Psoas muscle (tissue), 8 donors: Measurements from ENCODE around the gene CCZ1. TPM values are rescaled to one million over a fixed set of nuclear protein-coding genes. Genes with fewer than 3 reads are reported as not detected.
"Not testable (repeated sequence)": the region's sequence is repeated elsewhere in the genome, so short reads cannot be mapped to it uniquely, and the experiment has no call there.

Experiments used
- ATAC-seq, 4 donors: fragments of 200-7000 bp; cut with Tn5 transposase; one replicate each; pipeline ENCODE4 v1.9.1; 2020; ENCODE audit warnings: moderate library complexity in 3 of 4, mild to moderate bottlenecking in 2 of 4
- DNase-seq, 2 donors: peaks; one replicate each; pipeline ENCODE4 v3.0.0-alpha.2; 2020
- H3K27ac ChIP-seq: fragments of 200-600 bp; one replicate; pipeline ENCODE4 v1.8.0; 2022
- H3K27me3 ChIP-seq, 3 donors: fragments of 200-600 bp in 1 of 3; one replicate each; pipeline versions ENCODE4 v1.6.1 to v1.8.0; 2013 to 2022; ENCODE audit warnings: low read length in 2 of 3, mild to moderate bottlenecking in 2 of 3, moderate library complexity in 1 of 3; ENCODE audit not compliant: insufficient read depth in 3 of 3
- H3K36me3 ChIP-seq, 2 donors: fragments of 200-600 bp in 1 of 2; one replicate each; pipeline versions ENCODE4 v1.6.1 to v1.8.0; 2013 to 2022; ENCODE audit warnings: low read depth in 1 of 2, mild to moderate bottlenecking in 1 of 2, moderate library complexity in 1 of 2; ENCODE audit not compliant: insufficient read depth in 1 of 2
- H3K4me1 ChIP-seq: fragments of 200-600 bp; one replicate; pipeline ENCODE4 v1.8.0; 2022
- H3K4me3 ChIP-seq: fragments of 200-600 bp; one replicate; pipeline ENCODE4 v1.8.0; 2022; ENCODE audit warnings: mild to moderate bottlenecking
- H3K9me3 ChIP-seq: fragments of 200-600 bp; one replicate; pipeline ENCODE4 v1.8.0; 2022
- WGBS, 3 donors: extraction: QIAGEN DNeasy Blood & Tissue Kit; methylation state at CpG; one replicate each; pipeline versions ENCODE4 v1.1.6 to v1.1.7; 2013; 5-methylcytosine and 5-hydroxymethylcytosine counted together
- intact Hi-C, 2 donors: fragments of 100-400 bp; cut with DNase I; formaldehyde crosslinking; loops; one replicate each; pipeline versions ENCODE4 v1.11.0 to v1.14.2; 2022
- polyA plus RNA-seq, 3 donors: library from polyadenylated mRNA; stranded (reverse); fragments of 200-250 nt; gene quantifications; one replicate each; pipeline ENCODE4 v1.2.3, GENCODE V29; 2013
- total RNA-seq, 4 donors: library from RNA; stranded (reverse); fragmentation: NEBNext Ultra II Directional in 2 of 4; extraction: Animal tissue kit (Norgen Biotek cat#: 25700) in 2 of 4; gene quantifications; one replicate each; pipeline versions ENCODE4 v1.2.1 to v1.2.4, GENCODE V29; 2021 to 2023
- TF ChIP-seq, protein P1 (sequence below): fragments of 200-600 bp; IDR thresholded peaks from one replicate; pipeline ENCODE4 v1.8.0; 2022; ENCODE audit warnings: antibody characterized with exemption
- donor health status: healthy with polysubstance abuse.
- donor health status: DM: no; HTN: no; CAD: no; lungs with moderate emphysema.
- donor health status: Bipolar disorder and iron deficiency.
- donor health status: healthy.
- donor health status: DM: yes; HTN: yes; CAD: no.
- donor health status: DM: no; HTN: no; CAD: no.
- donor health status: DM: no; HTN: no; CAD: no.
- donor health status: DM: yes; HTN: yes; CAD: no.

Gene CCZ1
- total and polyA plus RNA-seq, 7 donors, result 36.0 to 94.2 (median 48.3) TPM

- TF ChIP-seq, protein P1, sequence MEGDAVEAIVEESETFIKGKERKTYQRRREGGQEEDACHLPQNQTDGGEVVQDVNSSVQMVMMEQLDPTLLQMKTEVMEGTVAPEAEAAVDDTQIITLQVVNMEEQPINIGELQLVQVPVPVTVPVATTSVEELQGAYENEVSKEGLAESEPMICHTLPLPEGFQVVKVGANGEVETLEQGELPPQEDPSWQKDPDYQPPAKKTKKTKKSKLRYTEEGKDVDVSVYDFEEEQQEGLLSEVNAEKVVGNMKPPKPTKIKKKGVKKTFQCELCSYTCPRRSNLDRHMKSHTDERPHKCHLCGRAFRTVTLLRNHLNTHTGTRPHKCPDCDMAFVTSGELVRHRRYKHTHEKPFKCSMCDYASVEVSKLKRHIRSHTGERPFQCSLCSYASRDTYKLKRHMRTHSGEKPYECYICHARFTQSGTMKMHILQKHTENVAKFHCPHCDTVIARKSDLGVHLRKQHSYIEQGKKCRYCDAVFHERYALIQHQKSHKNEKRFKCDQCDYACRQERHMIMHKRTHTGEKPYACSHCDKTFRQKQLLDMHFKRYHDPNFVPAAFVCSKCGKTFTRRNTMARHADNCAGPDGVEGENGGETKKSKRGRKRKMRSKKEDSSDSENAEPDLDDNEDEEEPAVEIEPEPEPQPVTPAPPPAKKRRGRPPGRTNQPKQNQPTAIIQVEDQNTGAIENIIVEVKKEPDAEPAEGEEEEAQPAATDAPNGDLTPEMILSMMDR, result no peak
- Histone ChIP-seq H3K27me3 (peaks cover 0 to 3% (median 0%) of the 10 kb centered on the region in 3 donors), H3K27ac (no peak overlapping the region), H3K36me3 (no peaks in the 10 kb centered on the region), H3K4me1 (no peaks in the 10 kb centered on the region), H3K4me3 (no peak overlapping the region), H3K9me3 (no peaks in the 10 kb centered on the region)
- ATAC-seq (no peak), DNase-seq (no peak)
- 82 to 85% (median 85%) methylated on average over 6 of the region's 6 CpGs for WGBS, 3 donors
- intact Hi-C loops, result no loop called here
Measured at GRCh38 chr7:5867060-5867459, 31.5 kb upstream of the CCZ1 start.

- intact Hi-C loops, H3K4me1 ChIP-seq, DNase-seq, H3K27ac ChIP-seq, ATAC-seq, H3K4me3 ChIP-seq, H3K27me3 ChIP-seq, H3K36me3 ChIP-seq, H3K9me3 ChIP-seq: not testable (repeated sequence)
- 63 to 69% (median 65%) methylated on average over 6 of the region's 6 CpGs for whole genome bisulfite sequencing, 3 donors
Measured at GRCh38 chr7:5868928-5869341, 29.6 kb upstream of the CCZ1 start.

- H3K36me3 ChIP-seq, result no peaks in the 10 kb centered on the region
- no peaks in the 10 kb centered on the region for H3K9me3 ChIP-seq
- H3K27ac ChIP-seq, result no peak overlapping the region
- ATAC-seq, result no peak
- H3K27me3 ChIP-seq, result peaks cover 0 to 3% (median 0%) of the 10 kb centered on the region in 3 donors
- H3K4me3 ChIP-seq, result no peak overlapping the region
- intact Hi-C loops, result no loop called here
- H3K4me1 ChIP-seq, result no peaks in the 10 kb centered on the region
- 86 to 88% (median 87%) methylated on average over 13 of the region's 13 CpGs for WGBS, 3 donors
- DNase-seq, result no peak
- TF ChIP-seq, protein P1, result no peak
Measured at GRCh38 chr7:5869691-5870090, 28.8 kb upstream of the CCZ1 start.

DNA sequence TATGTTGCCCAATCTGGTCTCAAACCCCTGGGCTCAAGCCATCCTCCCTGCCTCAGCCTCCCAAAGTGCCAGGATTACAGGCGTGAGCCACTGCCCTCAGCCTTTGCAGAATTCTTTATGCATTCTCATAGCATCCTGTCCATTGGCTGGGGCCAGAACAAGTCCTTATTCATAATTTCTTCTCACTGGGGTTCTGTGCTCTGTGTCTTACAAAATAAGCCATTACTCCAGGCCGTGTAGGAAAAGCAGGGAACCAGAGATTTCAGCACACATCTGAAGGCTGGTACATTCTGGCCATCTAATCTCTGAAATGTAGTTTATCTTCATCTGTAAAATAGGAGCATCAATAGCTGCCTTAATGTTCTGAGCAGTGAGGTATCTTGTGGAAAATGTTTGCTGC, 28.2 kb upstream of the CCZ1 start:
- DNase-seq (no peak), ATAC-seq (no peak)
- 73 to 79% (median 78%) methylated on average over 2 of the region's 2 CpGs for WGBS, 3 donors
- no peak overlapping the region for H3K27ac ChIP-seq
- intact Hi-C loops, result no loop called here
- TF ChIP-seq, protein P1, result no peak
- H3K4me1 ChIP-seq, result no peaks in the 10 kb centered on the region
- H3K4me3 ChIP-seq, result no peak overlapping the region
- no peaks in the 10 kb centered on the region for H3K36me3 ChIP-seq
- H3K27me3 ChIP-seq, result peaks cover 0 to 3% (median 0%) of the 10 kb centered on the region in 3 donors
- H3K9me3 ChIP-seq, result no peaks in the 10 kb centered on the region

DNA sequence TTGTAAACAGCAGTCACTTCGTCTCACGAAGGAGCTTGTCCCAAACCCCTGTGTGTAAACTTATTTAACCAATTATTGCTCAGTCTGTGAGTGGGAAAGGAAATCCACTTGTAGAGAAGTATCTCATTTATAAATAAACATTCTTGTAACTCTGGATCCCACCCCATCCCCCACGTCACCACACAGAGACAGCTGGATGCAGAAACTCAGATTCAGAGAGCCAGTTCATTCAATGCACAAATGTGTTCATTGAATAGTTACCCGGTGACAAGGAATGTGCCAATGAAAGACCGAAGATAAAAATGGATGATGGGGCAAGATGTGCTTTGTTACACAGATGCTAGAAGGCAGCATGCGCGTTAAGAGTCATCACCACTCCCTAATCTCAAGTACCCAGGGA, 26.2 kb upstream of the CCZ1 start:
- TF ChIP-seq, protein P1, result no peak
- peaks cover 0 to 3% (median 0%) of the 10 kb centered on the region in 3 donors for H3K27me3 ChIP-seq
- no peak for DNase-seq
- H3K27ac ChIP-seq, result no peak overlapping the region
- intact Hi-C loops, result no loop called here
- no peaks in the 10 kb centered on the region for H3K36me3 ChIP-seq
- H3K9me3 ChIP-seq, result no peaks in the 10 kb centered on the region
- WGBS, 3 donors, result 36 to 40% (median 39%) methylated on average over 7 of the region's 7 CpGs
- no peak for ATAC-seq
- no peak overlapping the region for H3K4me3 ChIP-seq
- no peaks in the 10 kb centered on the region for H3K4me1 ChIP-seq

DNA sequence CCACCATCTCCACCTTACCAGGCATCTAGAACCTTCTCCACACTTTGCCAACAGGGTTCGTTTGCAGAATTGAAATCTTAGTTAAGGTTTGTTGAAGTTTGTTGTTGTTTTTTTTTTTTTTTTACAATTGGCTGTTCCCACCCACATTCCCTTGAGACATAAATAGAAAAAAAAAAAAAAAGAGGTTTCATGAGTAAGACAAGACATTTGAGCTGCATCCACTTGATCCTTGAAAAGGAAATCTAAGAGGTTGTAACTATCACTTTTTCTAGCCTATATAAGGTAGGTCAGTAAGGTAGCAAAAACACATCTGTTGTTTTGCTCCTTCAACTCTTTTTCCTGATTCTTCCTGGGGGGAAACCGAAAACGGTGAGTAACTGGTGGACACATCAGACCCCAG, 18.9 kb upstream of the CCZ1 start:
- DNase-seq, ATAC-seq, H3K27me3 ChIP-seq, H3K4me1 ChIP-seq, H3K27ac ChIP-seq, H3K36me3 ChIP-seq, intact Hi-C loops, H3K4me3 ChIP-seq, H3K9me3 ChIP-seq: not testable (repeated sequence)
- 70 to 74% (median 74%) methylated on average over 3 of the region's 3 CpGs for WGBS, 3 donors

DNA sequence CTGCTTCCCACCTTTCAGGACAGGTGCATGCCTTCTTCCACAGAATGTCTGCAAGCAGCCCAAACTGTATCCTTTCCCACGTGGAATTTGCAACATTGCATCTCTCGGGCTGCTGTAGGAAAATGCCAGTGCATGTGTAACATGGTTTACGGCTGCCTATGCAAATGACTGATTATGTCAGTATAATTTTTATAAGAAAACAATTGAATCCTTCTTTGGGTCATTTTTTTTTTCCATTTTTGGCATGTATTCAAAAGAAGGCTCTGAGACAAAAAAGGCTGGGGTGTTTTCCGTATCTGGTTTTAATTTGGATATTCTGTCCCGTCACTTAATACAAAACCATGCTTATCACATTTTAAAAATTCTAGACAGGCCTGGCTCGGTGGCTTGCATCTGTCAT, 18.4 kb upstream of the CCZ1 start:
- H3K4me3 ChIP-seq, ATAC-seq, H3K9me3 ChIP-seq, H3K4me1 ChIP-seq, H3K27ac ChIP-seq, intact Hi-C loops, H3K36me3 ChIP-seq, DNase-seq, H3K27me3 ChIP-seq: not testable (repeated sequence)
- 72 to 75% (median 75%) methylated on average over 6 of the region's 6 CpGs for WGBS, 3 donors

DNA sequence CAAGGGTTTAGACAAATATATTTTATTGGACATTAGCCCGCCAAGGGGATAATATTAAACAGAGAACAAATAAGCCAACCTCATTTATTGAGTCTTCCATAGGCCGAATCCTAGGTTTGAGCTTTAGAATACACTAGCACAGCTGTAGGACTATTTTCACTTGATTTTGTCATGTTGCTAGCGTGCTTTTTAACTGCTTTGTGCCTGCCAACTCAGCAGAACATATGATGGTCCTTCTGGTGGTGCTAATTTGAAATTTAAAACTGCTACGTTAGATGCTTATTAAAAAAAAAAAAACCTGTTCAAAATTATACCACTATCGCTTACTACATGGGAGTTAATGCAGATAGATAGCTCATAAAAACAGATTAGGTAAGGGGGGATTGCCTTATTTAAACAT, 14.1 kb upstream of the CCZ1 start:
- DNase-seq, H3K4me3 ChIP-seq, intact Hi-C loops, H3K4me1 ChIP-seq, H3K27me3 ChIP-seq, H3K27ac ChIP-seq, ATAC-seq, H3K9me3 ChIP-seq, H3K36me3 ChIP-seq: not testable (repeated sequence)
- 84 to 86% (median 85%) methylated on average over 5 of the region's 5 CpGs for WGBS, 3 donors
